LHCN-M2 (cell line): ENCODE results near the gene WDR93. TPM values are rescaled to one million over a fixed set of nuclear protein-coding genes. Genes with fewer than 3 reads are reported as not detected.

Source experiments
- DNase-seq: peaks from one replicate; pipeline ENCODE4 v3.0.0-alpha.2; 2012; ENCODE audit warnings: low read depth
- total RNA-seq: library from RNA; depleted of rRNA; stranded (reverse); fragments of >200 nt; gene quantifications from 2 replicates; pipeline ENCODE4 v1.2.3, GENCODE V29; 2014; rRNA removed

WDR93 gene
- total RNA-seq, 1 experiment from 2014 or later, result not detected

- no peak for DNase-seq
These were observed 99.6 kb downstream of the WDR93 start for GRCh38 chr15:89790206-89790605.

GRCh38 chr15:89790661-89791060 is 100.0 kb downstream of the WDR93 start:
- no peak for DNase-seq

- DNase-seq, result no peak
These were observed 101.6 kb downstream of the WDR93 start for GRCh38 chr15:89792106-89792805.

Other genes starting within 250 kb of the WDR93 start
- gene RHCG, start 194.2 kb upstream of the WDR93 start, total RNA-seq, result not detected in 2 replicates
- gene TICRR, start 115.3 kb upstream of the WDR93 start, total RNA-seq, result 8.0 and 9.9 TPM in 2 replicates
- gene KIF7, start 35.3 kb upstream of the WDR93 start, total RNA-seq, result 11.1 and 14.1 TPM in 2 replicates
- gene PLIN1, start 11.4 kb upstream of the WDR93 start, total RNA-seq, result 0.06 TPM in 1 of 2 replicates, not detected in the other
- gene PEX11A, start 57 bp upstream of the WDR93 start, total RNA-seq, result 3.5 and 6.0 TPM in 2 replicates
- gene MESP1, start 60.4 kb downstream of the WDR93 start, total RNA-seq, result 0.17 TPM in 1 of 2 replicates, not detected in the other
- gene MESP2, start 85.5 kb downstream of the WDR93 start, total RNA-seq, result 0.06 and 0.45 TPM in 2 replicates
- gene ANPEP, start 124.0 kb downstream of the WDR93 start, total RNA-seq, result 61.8 and 73.4 TPM in 2 replicates
- 56.6 and 65.7 TPM in 2 replicates for gene AP3S2, start 203.2 kb downstream of the WDR93 start, total RNA-seq
- 10.9 and 14.3 TPM in 2 replicates for gene ARPIN, start 222.1 kb downstream of the WDR93 start, total RNA-seq